ENCODE measurements around the gene LAMA4.

GRCh38 chr6:112118034-112118433 lies 136.3 kb downstream of the LAMA4 start:
- TF ChIP-seq, protein P1, sequence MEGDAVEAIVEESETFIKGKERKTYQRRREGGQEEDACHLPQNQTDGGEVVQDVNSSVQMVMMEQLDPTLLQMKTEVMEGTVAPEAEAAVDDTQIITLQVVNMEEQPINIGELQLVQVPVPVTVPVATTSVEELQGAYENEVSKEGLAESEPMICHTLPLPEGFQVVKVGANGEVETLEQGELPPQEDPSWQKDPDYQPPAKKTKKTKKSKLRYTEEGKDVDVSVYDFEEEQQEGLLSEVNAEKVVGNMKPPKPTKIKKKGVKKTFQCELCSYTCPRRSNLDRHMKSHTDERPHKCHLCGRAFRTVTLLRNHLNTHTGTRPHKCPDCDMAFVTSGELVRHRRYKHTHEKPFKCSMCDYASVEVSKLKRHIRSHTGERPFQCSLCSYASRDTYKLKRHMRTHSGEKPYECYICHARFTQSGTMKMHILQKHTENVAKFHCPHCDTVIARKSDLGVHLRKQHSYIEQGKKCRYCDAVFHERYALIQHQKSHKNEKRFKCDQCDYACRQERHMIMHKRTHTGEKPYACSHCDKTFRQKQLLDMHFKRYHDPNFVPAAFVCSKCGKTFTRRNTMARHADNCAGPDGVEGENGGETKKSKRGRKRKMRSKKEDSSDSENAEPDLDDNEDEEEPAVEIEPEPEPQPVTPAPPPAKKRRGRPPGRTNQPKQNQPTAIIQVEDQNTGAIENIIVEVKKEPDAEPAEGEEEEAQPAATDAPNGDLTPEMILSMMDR (conservative IDR thresholded peaks at IDR 0.05; ENCODE audit: low read depth, low read length), result no peak
- no peak for TF ChIP-seq EZH2 (IDR thresholded peaks at IDR 0.05; ENCODE audit: low read length, unreplicated experiment)
